Peyer's patch (tissue), 4 donors: Measurements from ENCODE around the gene LRP5. TPM values are rescaled to one million over a fixed set of nuclear protein-coding genes. Genes with fewer than 3 reads are reported as not detected.

ENCODE experiments used
- DNase-seq, 3 donors: peaks; one replicate each; pipeline ENCODE4 v3.0.0-alpha.2; 2017 to 2019
- H3K27ac ChIP-seq, 4 donors: fragments of 200-600 bp; sonication (generic); one replicate each; pipeline ENCODE4 v1.5.1; 2016 to 2019
- H3K27me3 ChIP-seq, 2 donors: fragments of 200-600 bp; sonication (generic); one replicate each; pipeline ENCODE4 v1.5.1; 2019
- H3K36me3 ChIP-seq, 3 donors: fragments of 200-600 bp; sonication (generic); one replicate each; pipeline ENCODE4 v1.5.1; 2016 to 2019
- H3K4me1 ChIP-seq, 4 donors: fragments of 200-600 bp; sonication (generic); one replicate each; pipeline ENCODE4 v1.5.1; 2016 to 2019
- H3K4me3 ChIP-seq, 4 donors: fragments of 200-600 bp; sonication (generic); 1 replicate in 3 of 4; 2 replicates in 1 of 4; pipeline ENCODE4 v1.5.1; 2016 to 2019; ENCODE audit warnings: mild to moderate bottlenecking in 1 of 4
- H3K9me3 ChIP-seq, 4 donors: fragments of 200-600 bp; sonication (generic); one replicate each; pipeline ENCODE4 v1.5.1; 2016 to 2019; ENCODE audit warnings: mild to moderate bottlenecking in 1 of 4
- POLR2A ChIP-seq, 2 donors: fragments of 450-650 bp; IDR thresholded peaks; one replicate each; pipeline ENCODE4 v1.5.1; 2017; ENCODE audit warnings: antibody characterized with exemption in 2 of 2, mild to moderate bottlenecking in 2 of 2, moderate library complexity in 2 of 2
- total RNA-seq, 4 donors: library from RNA; depleted of rRNA; stranded (reverse); fragments of >200 nt; gene quantifications; one replicate each; pipeline ENCODE4 v1.1.0, GENCODE V29; 2016
- TF ChIP-seq, protein P1 (sequence below), 6 experiments: fragments of 450-650 bp in 4 of 6; fragments of 200-600 bp in 2 of 6; sonication (generic) in 1 of 6; IDR thresholded peaks; one replicate each; pipeline ENCODE4 v1.5.1; 2017 to 2019; ENCODE audit warnings: antibody characterized with exemption in 6 of 6, mild to moderate bottlenecking in 3 of 6, moderate library complexity in 1 of 6

The LRP5 gene
- total RNA-seq, 4 donors from 2014 or later: 149 to 196 (median 168) TPM

DNA sequence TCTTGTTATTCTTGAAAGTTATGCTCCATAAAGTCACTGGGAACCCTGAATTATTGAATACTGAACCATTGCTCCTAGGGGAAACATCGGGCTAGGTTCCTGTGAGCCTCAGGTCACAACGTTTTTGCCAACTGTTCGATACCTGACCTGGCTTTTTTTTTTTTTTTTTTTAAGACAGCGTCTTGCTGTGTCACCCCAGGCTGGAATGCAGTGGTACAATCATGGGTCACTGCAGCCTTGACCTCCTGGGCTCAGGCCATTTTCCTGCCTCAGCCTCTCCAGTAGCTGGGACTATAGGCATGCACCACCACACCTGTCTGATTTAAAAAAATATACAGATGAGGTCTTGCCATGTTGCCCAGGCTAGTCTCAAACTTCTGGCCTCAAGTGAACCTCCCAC lies 22.5 kb downstream of the LRP5 start:
- Histone ChIP-seq H3K9me3 (no peaks in the 10 kb centered on the region), H3K27ac (no peak overlapping the region), H3K27me3 (no peaks in the 10 kb centered on the region), H3K36me3 (no peaks in the 10 kb centered on the region), H3K4me3 (no peak overlapping the region), H3K4me1 (peaks cover 0 to 70% (median 1%) of the 10 kb centered on the region in 4 donors)
- DNase-seq: no peak
- no peak for TF ChIP-seq POLR2A (IDR thresholded peaks at IDR 0.05)
- TF ChIP-seq, protein P1, sequence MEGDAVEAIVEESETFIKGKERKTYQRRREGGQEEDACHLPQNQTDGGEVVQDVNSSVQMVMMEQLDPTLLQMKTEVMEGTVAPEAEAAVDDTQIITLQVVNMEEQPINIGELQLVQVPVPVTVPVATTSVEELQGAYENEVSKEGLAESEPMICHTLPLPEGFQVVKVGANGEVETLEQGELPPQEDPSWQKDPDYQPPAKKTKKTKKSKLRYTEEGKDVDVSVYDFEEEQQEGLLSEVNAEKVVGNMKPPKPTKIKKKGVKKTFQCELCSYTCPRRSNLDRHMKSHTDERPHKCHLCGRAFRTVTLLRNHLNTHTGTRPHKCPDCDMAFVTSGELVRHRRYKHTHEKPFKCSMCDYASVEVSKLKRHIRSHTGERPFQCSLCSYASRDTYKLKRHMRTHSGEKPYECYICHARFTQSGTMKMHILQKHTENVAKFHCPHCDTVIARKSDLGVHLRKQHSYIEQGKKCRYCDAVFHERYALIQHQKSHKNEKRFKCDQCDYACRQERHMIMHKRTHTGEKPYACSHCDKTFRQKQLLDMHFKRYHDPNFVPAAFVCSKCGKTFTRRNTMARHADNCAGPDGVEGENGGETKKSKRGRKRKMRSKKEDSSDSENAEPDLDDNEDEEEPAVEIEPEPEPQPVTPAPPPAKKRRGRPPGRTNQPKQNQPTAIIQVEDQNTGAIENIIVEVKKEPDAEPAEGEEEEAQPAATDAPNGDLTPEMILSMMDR (IDR thresholded peaks at IDR 0.05): no peak

DNA sequence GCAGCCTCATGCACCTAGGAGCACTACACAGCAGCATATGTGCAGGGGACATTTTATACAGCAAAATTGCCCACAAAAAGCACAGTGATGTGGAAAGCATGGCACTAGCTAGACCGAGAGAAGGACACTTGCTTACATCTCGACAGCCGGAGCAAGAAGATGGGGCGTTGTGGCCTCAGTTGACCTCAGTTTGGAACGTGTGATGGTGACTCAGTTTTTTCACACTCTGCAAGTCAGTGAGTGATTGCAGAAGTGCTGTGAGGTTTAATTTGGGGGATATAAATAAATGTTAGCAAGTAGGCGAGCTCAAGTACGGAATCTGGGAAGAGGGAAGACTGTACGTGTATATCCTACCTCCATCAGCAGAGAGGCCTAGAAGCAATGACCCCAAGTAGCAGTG lies 23.3 kb downstream of the LRP5 start:
- Histone ChIP-seq H3K4me1 (peaks cover 0 to 70% (median 1%) of the 10 kb centered on the region in 4 donors), H3K36me3 (no peaks in the 10 kb centered on the region), H3K27me3 (no peaks in the 10 kb centered on the region), H3K27ac (peak overlapping the region in 1 of 4 donors; percentile 37), H3K4me3 (no peak overlapping the region), H3K9me3 (no peaks in the 10 kb centered on the region)
- no peak for DNase-seq
- TF ChIP-seq, protein P1 (IDR thresholded peaks at IDR 0.05): no peak
- TF ChIP-seq POLR2A (IDR thresholded peaks at IDR 0.05): no peak

DNA sequence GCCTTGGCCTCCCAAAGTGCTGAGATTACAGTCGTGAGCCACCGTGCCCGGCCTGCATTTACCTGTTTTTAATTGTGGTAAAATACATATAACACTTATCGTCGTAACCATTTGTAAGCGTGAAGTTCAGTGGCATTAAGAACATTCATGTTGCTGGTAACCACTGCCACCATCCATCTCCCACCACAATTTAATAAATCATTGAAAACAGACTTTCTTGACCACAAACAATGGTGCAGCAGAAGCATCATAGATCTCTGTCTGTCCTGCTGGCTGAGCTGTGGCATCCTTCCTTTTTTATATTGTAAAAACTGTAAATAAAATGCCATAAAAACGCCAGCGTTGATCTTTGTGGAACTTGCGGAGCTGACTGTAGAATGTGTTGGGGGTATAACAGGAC lies 24.3 kb downstream of the LRP5 start:
- DNase-seq: no peak
- TF ChIP-seq, protein P1 (IDR thresholded peaks at IDR 0.05): no peak
- no peak for TF ChIP-seq POLR2A (IDR thresholded peaks at IDR 0.05)
- Histone ChIP-seq H3K36me3 (no peaks in the 10 kb centered on the region), H3K4me3 (no peak overlapping the region), H3K9me3 (no peaks in the 10 kb centered on the region), H3K27me3 (no peaks in the 10 kb centered on the region), H3K27ac (no peak overlapping the region), H3K4me1 (peaks cover 0 to 71% (median 0%) of the 10 kb centered on the region in 4 donors)

DNA sequence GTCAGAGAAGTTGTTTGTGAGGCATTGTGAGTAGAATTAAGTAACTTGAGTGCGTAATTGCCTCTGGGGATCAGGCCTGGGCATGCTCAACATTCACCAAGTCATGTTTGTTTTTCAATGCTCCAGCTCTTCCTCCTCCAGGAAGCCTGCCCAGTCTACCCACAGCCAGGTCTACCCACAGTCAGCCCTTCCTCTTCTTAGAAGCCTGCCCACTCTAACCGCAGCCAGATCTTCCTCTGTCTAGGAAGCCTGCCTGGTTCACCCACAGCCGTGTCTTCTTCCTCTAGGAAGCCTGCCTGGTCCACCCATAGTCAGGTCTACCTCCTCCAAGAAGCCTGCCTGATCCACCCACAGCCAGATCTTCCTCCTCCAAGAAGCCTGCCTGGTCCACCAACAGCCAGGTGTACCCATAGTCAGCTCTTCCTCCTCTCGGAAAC lies 25.0 kb downstream of the LRP5 start:
- TF ChIP-seq, protein P1 (IDR thresholded peaks at IDR 0.05): no peak
- no peak for TF ChIP-seq POLR2A (IDR thresholded peaks at IDR 0.05)
- Histone ChIP-seq H3K4me1 (peaks cover 0 to 71% (median 0%) of the 10 kb centered on the region in 4 donors), H3K9me3 (no peaks in the 10 kb centered on the region), H3K27me3 (no peaks in the 10 kb centered on the region), H3K36me3 (no peaks in the 10 kb centered on the region), H3K4me3 (no peak overlapping the region), H3K27ac (peak overlapping the region in 1 of 4 donors; percentile 9)
- DNase-seq: no peak

DNA sequence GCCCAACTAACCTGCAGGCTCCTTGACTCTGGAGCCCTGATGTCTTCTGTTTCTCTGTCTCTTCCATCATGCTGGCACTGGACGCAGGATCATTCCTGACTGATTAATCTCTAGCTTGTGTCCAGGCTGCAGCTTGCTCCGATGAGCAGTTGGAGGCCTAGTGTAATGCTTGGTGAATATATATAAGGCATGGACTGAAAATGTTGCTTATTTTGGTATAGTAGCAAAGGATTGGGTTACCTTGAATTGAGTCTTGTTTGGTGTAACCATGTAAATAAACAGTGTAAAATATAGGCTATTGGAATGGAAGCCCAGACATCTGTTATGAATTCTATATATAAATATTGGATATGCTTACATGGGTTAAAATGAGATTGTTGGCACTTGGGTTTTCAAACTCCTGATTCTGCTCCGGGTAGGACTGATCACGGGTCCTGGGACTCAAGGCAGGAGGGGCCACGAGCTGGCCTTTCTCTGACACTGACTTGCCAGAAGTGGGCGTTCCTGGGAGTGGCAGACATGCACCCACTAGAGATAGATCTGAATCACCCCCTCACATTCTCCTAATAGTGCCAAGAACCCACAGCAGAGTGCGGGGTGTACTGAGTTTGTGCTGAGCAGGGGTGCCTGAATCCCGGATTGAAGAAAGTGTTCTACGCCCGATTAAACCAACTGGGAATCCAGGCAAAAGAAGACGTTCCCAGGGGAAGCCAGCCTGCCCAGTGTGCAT lies 25.8 kb downstream of the LRP5 start:
- no peaks in the 10 kb centered on the region for H3K27me3 ChIP-seq
- no peaks in the 10 kb centered on the region for H3K9me3 ChIP-seq
- H3K4me3 ChIP-seq: no peak overlapping the region
- TF ChIP-seq POLR2A (IDR thresholded peaks at IDR 0.05): no peak
- TF ChIP-seq, protein P1 (IDR thresholded peaks at IDR 0.05): no peak
- DNase-seq: no peak
- H3K27ac ChIP-seq: no peak overlapping the region
- peaks cover 0 to 71% (median 0%) of the 10 kb centered on the region in 4 donors for H3K4me1 ChIP-seq
- H3K36me3 ChIP-seq: no peaks in the 10 kb centered on the region
